ENCODE data around the gene HSD11B2. TPM values are rescaled to one million over a fixed set of nuclear protein-coding genes. Genes with fewer than 3 reads are reported as not detected.

HSD11B2 gene
- total and polyA plus RNA-seq, 4 donors: 2.6 to 39.8 (median 6.7) TPM

DNA sequence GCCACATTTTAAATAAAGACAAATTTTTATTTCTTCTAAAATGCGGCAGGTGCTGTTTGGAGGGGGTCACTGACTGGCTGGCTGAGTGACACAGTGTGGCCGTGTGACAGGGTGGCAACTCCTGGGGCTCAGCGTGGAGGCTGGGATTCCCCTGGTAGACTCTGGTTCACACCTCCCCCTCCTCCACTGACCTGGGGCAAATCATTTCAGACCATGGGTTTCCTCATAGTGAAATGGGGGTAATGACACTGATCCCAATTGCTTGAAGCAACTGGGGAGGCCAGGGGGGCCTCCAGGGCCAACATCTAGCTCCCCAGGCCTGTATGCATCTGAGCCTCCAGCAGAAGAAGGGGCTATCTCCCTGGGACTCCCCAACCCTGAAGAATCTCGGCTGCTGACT is 6.6 kb downstream of the HSD11B2 start:
- Histone ChIP-seq H3K4me1 (ENCODE audit: control insufficient read depth in 5 of 5, insufficient read depth in 5 of 5, low read length in 5 of 5) (peaks cover 0 to 15% (median 12%) of the 10 kb centered on the region in 5 donors), H3K9me3 (ENCODE audit: control insufficient read depth in 4 of 4, insufficient read depth in 3 of 4, low read length in 3 of 4) (peaks cover 0 to 2% (median 0%) of the 10 kb centered on the region in 4 donors), H3K36me3 (ENCODE audit: control insufficient read depth in 4 of 4, insufficient read depth in 4 of 4, low read length in 4 of 4) (peaks cover 0 to 51% (median 13%) of the 10 kb centered on the region in 4 donors), H3K4me3 (no peak overlapping the region), H3K9ac (ENCODE audit: insufficient read depth in 1 of 2, low read length in 2 of 2) (no peak overlapping the region), H3K27ac (ENCODE audit: low read depth in 1 of 2, low read length in 1 of 2) (no peak overlapping the region), H3K27me3 (ENCODE audit: control insufficient read depth in 3 of 3, insufficient read depth in 3 of 3, low read length in 2 of 3) (no peaks in the 10 kb centered on the region)
- WGBS, 2 donors: 86 to 93% methylated on average over 4 of the region's 4 CpGs
- TF ChIP-seq, protein P1, sequence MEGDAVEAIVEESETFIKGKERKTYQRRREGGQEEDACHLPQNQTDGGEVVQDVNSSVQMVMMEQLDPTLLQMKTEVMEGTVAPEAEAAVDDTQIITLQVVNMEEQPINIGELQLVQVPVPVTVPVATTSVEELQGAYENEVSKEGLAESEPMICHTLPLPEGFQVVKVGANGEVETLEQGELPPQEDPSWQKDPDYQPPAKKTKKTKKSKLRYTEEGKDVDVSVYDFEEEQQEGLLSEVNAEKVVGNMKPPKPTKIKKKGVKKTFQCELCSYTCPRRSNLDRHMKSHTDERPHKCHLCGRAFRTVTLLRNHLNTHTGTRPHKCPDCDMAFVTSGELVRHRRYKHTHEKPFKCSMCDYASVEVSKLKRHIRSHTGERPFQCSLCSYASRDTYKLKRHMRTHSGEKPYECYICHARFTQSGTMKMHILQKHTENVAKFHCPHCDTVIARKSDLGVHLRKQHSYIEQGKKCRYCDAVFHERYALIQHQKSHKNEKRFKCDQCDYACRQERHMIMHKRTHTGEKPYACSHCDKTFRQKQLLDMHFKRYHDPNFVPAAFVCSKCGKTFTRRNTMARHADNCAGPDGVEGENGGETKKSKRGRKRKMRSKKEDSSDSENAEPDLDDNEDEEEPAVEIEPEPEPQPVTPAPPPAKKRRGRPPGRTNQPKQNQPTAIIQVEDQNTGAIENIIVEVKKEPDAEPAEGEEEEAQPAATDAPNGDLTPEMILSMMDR (IDR thresholded peaks at IDR 0.05; ENCODE audit: control extremely low read depth, extremely low read depth): no peak
- DNase-seq (no peak), ATAC-seq (ENCODE audit: insufficient read depth, low FRiP score) (no peak)

DNA sequence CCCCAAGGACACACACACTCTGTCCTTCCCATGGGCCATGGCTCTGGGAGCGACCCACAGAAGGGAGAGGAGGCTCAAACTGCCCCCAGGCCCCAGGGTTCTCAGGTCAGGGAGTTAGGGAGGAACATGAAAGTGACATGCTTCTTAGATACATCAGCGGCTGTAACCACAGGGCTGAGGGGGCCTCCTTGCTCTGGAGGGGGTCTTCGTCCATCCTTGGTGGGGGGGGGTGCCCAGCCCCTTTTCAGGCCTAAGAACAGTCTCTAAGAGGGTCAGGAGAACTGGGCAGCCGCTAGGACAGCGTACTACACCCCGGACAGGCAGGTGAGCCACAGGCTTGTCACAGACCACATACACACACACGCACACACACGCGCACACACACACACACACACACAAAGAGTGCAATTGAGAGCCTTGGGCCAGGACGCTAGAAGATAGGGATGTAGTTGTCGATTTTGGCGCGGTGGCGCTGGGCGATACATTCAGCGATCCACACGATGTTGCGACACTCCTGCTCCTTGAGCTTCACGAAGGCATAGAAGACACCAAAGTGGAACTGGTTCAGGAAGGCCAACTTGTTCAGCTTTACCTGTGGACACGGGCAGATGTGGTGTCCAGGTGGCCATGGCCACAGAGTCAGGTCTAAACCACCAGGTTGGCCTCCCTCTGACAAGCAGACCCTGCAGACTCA is 7.3 kb downstream of the HSD11B2 start:
- no peak for ATAC-seq (ENCODE audit: insufficient read depth, low FRiP score)
- Histone ChIP-seq H3K4me1 (ENCODE audit: control insufficient read depth in 5 of 5, insufficient read depth in 5 of 5, low read length in 5 of 5) (peaks cover 0 to 22% (median 13%) of the 10 kb centered on the region in 5 donors), H3K36me3 (ENCODE audit: control insufficient read depth in 4 of 4, insufficient read depth in 4 of 4, low read length in 4 of 4) (peaks cover 0 to 55% (median 13%) of the 10 kb centered on the region in 4 donors), H3K4me3 (no peak overlapping the region), H3K9me3 (ENCODE audit: control insufficient read depth in 4 of 4, insufficient read depth in 3 of 4, low read length in 3 of 4) (peaks cover 0 to 2% (median 0%) of the 10 kb centered on the region in 4 donors), H3K9ac (ENCODE audit: insufficient read depth in 1 of 2, low read length in 2 of 2) (no peak overlapping the region), H3K27ac (ENCODE audit: low read depth in 1 of 2, low read length in 1 of 2) (no peak overlapping the region), H3K27me3 (ENCODE audit: control insufficient read depth in 3 of 3, insufficient read depth in 3 of 3, low read length in 2 of 3) (no peaks in the 10 kb centered on the region)
- TF ChIP-seq, protein P1 (IDR thresholded peaks at IDR 0.05; ENCODE audit: control extremely low read depth, extremely low read depth): no peak
- 94% methylated on average over 20 of the region's 20 CpGs for WGBS, 2 donors
- no peak for DNase-seq

DNA sequence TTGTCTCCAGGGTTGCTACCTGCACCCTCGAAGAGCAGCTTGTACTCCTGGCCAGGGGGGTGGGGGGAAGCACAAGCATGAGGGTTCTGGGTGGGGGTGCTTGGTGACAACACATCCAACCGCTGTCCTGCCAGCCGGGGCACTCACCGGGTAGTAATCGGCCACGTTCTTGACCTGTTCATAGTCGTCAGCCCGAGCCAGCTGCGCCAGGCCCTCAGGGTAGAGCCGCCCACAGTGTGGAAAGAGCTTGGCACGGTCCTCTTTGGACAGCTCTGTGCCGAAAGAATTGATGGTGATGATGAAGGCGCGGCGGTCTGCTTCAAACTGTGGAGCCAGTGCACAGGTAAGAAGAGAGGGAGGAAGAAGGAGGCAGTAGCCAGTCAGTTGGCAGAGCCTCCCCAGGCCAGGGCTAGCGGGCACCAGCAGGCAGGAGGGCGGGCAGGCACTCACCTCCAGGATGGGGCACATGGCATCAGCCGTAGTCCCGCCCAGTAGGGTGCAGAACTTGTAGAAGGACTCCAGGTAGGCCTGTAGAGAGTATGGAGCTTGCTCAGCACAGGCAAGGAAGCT is 8.0 kb downstream of the HSD11B2 start:
- TF ChIP-seq, protein P1 (IDR thresholded peaks at IDR 0.05; ENCODE audit: control extremely low read depth, extremely low read depth): no peak
- Histone ChIP-seq H3K36me3 (ENCODE audit: control insufficient read depth in 4 of 4, insufficient read depth in 4 of 4, low read length in 4 of 4) (peaks cover 0 to 61% (median 13%) of the 10 kb centered on the region in 4 donors), H3K27ac (ENCODE audit: low read depth in 1 of 2, low read length in 1 of 2) (no peak overlapping the region), H3K9me3 (ENCODE audit: control insufficient read depth in 4 of 4, insufficient read depth in 3 of 4, low read length in 3 of 4) (peaks cover 0 to 2% (median 0%) of the 10 kb centered on the region in 4 donors), H3K4me3 (no peak overlapping the region), H3K4me1 (ENCODE audit: control insufficient read depth in 5 of 5, insufficient read depth in 5 of 5, low read length in 5 of 5) (peaks cover 0 to 29% (median 13%) of the 10 kb centered on the region in 5 donors), H3K9ac (ENCODE audit: insufficient read depth in 1 of 2, low read length in 2 of 2) (no peak overlapping the region), H3K27me3 (ENCODE audit: control insufficient read depth in 3 of 3, insufficient read depth in 3 of 3, low read length in 2 of 3) (no peaks in the 10 kb centered on the region)
- 95 to 96% methylated on average over 19 of the region's 19 CpGs for WGBS, 2 donors
- no peak for DNase-seq
- no peak for ATAC-seq (ENCODE audit: insufficient read depth, low FRiP score)
